COLO668 (cell line): ENCODE measurements around the gene TRMT61A.

ENCODE experiments used
- DNase-seq: peaks from one replicate; lab custom pipeline; 2025; ENCODE audit not compliant: unreplicated experiment; lab: John Stamatoyannopoulos, UW

Gene TRMT61A

GRCh38 chr14:103528587-103529382 is at the start of gene TRMT61A:
Gene TRMT61A (plus strand): TSS chr14:103529196. CDS start chr14:103529979, 783 bp downstream.
- DNase-seq: peak; percentile 95

- no peak for DNase-seq
Observed at GRCh38 chr14:103480595-103480994, 48.4 kb upstream of the TRMT61A start.

- no peak for DNase-seq
Observed at GRCh38 chr14:103483600-103483999, 45.4 kb upstream of the TRMT61A start.

GRCh38 chr14:103485504-103485903 is 43.5 kb upstream of the TRMT61A start:
- no peak for DNase-seq

GRCh38 chr14:103488071-103488470 is 40.9 kb upstream of the TRMT61A start:
- no peak for DNase-seq

- DNase-seq: no peak
Observed at GRCh38 chr14:103488960-103489359, 40.0 kb upstream of the TRMT61A start.

GRCh38 chr14:103489621-103490020 is 39.4 kb upstream of the TRMT61A start:
- DNase-seq: no peak

GRCh38 chr14:103491691-103492090 is 37.3 kb upstream of the TRMT61A start:
- no peak for DNase-seq

- no peak for DNase-seq
Observed at GRCh38 chr14:103492156-103492925, 36.7 kb upstream of the TRMT61A start.

GRCh38 chr14:103495854-103496253 is 33.1 kb upstream of the TRMT61A start:
- DNase-seq: no peak

GRCh38 chr14:103496776-103497175 is 32.2 kb upstream of the TRMT61A start:
- no peak for DNase-seq

- DNase-seq: no peak
Observed at GRCh38 chr14:103499709-103500108, 29.3 kb upstream of the TRMT61A start.

GRCh38 chr14:103500148-103500990 is 28.6 kb upstream of the TRMT61A start:
- peak; percentile 88 for DNase-seq

GRCh38 chr14:103501041-103501870 is 27.7 kb upstream of the TRMT61A start:
- DNase-seq: no peak

- no peak for DNase-seq
Observed at GRCh38 chr14:103501921-103502669, 26.9 kb upstream of the TRMT61A start.

- DNase-seq: no peak
Observed at GRCh38 chr14:103502877-103503276, 26.1 kb upstream of the TRMT61A start.

- DNase-seq: no peak
Observed at GRCh38 chr14:103503296-103503695, 25.7 kb upstream of the TRMT61A start.

- DNase-seq: no peak
Observed at GRCh38 chr14:103504991-103505565, 23.9 kb upstream of the TRMT61A start.

GRCh38 chr14:103507751-103508150 is 21.2 kb upstream of the TRMT61A start:
- DNase-seq: no peak
